Memory B cell (primary cell): ENCODE results near the gene GDF15.
"Not testable (repeated sequence)": the region's sequence is repeated elsewhere in the genome, so short reads cannot be mapped to it uniquely, and the experiment has no call there.

Source experiments
- ATAC-seq: fragments of 150-1000 bp; cut with Tn5 transposase; 2 replicates; pipeline ENCODE4 v1.10.0; 2021; ENCODE audit warnings: low read depth, mild to moderate bottlenecking, moderate library complexity
- DNase-seq, 2 donors: peaks; one replicate each; pipeline ENCODE4 v3.0.0; 2022; ENCODE audit warnings: low spot score in 2 of 2
- H3K27ac Mint-ChIP-seq: one replicate; pipeline ENCODE4 v1.8.0; 2022; ENCODE audit warnings: mild to moderate bottlenecking, moderate library complexity, mixed read lengths
- H3K27me3 Mint-ChIP-seq: one replicate; pipeline ENCODE4 v1.8.0; 2022; ENCODE audit warnings: mixed read lengths
- H3K36me3 Mint-ChIP-seq: one replicate; pipeline ENCODE4 v1.8.0; 2022; ENCODE audit warnings: mild to moderate bottlenecking, mixed read lengths
- H3K4me1 Mint-ChIP-seq: one replicate; pipeline ENCODE4 v1.8.0; 2022; ENCODE audit warnings: mixed read lengths
- H3K4me3 Mint-ChIP-seq: one replicate; pipeline ENCODE4 v1.8.0; 2022; ENCODE audit warnings: mild to moderate bottlenecking, moderate library complexity, mixed read lengths
- H3K9me3 Mint-ChIP-seq: one replicate; pipeline ENCODE4 v1.8.0; 2022; ENCODE audit warnings: mixed read lengths

Gene GDF15

DNA sequence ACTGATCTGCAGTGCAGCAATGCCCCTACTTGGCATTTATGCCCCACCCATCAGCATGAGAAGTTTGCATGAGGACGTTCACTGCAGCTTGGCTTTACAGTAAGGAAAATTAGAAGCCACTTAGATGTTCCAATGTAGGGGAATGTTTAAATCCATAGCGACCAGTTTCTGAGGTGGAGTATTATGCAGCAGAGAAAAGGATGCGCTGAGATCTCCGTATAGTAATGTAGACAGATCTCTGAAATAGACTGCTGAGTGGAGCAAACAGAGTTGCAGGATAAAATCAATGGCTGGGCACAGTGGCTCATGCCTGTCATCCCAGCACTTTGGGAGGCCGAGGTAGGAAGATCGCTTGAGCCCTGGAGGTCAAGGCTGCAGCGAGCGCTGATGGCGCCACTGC is 35.5 kb upstream of the GDF15 start:
- no peak for DNase-seq
- ATAC-seq, result no peak
- Mint-ChIP-seq H3K27me3 (no peaks in the 10 kb centered on the region), H3K36me3 (peaks cover 22% of the 10 kb centered on the region), H3K4me3 (no peak overlapping the region), H3K27ac (no peak overlapping the region), H3K4me1 (peaks cover 6% of the 10 kb centered on the region), H3K9me3 (no peaks in the 10 kb centered on the region)

DNA sequence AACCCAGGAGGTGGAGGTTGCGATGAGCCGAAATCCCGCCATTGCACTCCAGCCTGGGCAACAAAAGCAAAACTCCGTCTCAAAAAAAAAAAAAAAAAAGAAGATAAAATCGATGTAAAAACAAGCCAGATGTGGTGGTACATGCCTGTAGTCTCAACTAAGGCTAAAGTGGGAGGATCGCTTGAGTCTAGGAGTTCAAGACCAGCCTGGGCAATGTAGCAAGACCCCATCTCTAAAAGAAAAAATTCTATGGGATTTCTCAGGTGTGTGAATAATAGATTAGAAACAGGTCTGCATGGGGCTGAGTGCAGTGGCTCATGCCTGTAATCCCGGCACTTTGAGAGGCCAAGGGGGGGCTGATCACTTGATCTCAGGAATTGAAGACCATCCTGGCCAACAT is 34.4 kb upstream of the GDF15 start:
- no peak for ATAC-seq
- no peak for DNase-seq
- H3K36me3 Mint-ChIP-seq, result peaks cover 22% of the 10 kb centered on the region
- no peaks in the 10 kb centered on the region for H3K27me3 Mint-ChIP-seq
- peaks cover 3% of the 10 kb centered on the region for H3K4me1 Mint-ChIP-seq
- no peak overlapping the region for H3K4me3 Mint-ChIP-seq
- H3K9me3 Mint-ChIP-seq, result no peaks in the 10 kb centered on the region
- no peak overlapping the region for H3K27ac Mint-ChIP-seq

- ATAC-seq (no peak), DNase-seq (no peak)
- Mint-ChIP-seq H3K4me1 (no peaks in the 10 kb centered on the region), H3K9me3 (no peaks in the 10 kb centered on the region), H3K4me3 (no peak overlapping the region), H3K27me3 (no peaks in the 10 kb centered on the region), H3K36me3 (peaks cover 28% of the 10 kb centered on the region), H3K27ac (no peak overlapping the region)
These were observed 32.5 kb upstream of the GDF15 start for GRCh38 chr19:18353378-18354005.

- not testable (repeated sequence) for ATAC-seq
These were observed 31.2 kb upstream of the GDF15 start for GRCh38 chr19:18354743-18355142.

DNA sequence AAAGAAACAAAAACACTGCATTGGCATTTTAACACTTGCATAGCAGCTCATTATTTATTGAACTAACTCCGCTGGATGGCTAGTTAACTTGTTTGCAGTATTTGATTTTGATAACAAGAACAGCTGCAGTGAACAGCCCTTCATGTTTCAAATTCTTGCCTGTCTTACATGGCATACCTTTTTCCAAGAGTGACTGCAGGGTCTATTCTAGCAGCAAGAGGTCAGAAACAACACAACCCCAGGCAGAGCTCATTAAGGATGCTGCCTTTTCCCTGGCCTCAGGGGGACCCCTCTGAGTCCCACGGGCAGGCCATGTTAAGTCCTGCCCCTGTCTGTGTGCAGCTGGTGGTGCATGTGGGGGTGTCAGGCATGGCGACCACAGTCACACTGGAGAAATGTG is 28.9 kb upstream of the GDF15 start:
- no peaks in the 10 kb centered on the region for H3K4me1 Mint-ChIP-seq
- no peak for DNase-seq
- peaks cover 37% of the 10 kb centered on the region for H3K36me3 Mint-ChIP-seq
- H3K9me3 Mint-ChIP-seq, result no peaks in the 10 kb centered on the region
- no peak overlapping the region for H3K4me3 Mint-ChIP-seq
- H3K27ac Mint-ChIP-seq, result no peak overlapping the region
- no peaks in the 10 kb centered on the region for H3K27me3 Mint-ChIP-seq
- ATAC-seq, result no peak

More at GRCh38 chr19:18354743-18355142, 31.2 kb upstream of the GDF15 start:
- not testable (repeated sequence) for H3K27ac Mint-ChIP-seq, DNase-seq, H3K4me3 Mint-ChIP-seq, H3K27me3 Mint-ChIP-seq, H3K4me1 Mint-ChIP-seq, H3K9me3 Mint-ChIP-seq
- H3K36me3 Mint-ChIP-seq, result peaks cover 31% of the 10 kb centered on the region

DNA sequence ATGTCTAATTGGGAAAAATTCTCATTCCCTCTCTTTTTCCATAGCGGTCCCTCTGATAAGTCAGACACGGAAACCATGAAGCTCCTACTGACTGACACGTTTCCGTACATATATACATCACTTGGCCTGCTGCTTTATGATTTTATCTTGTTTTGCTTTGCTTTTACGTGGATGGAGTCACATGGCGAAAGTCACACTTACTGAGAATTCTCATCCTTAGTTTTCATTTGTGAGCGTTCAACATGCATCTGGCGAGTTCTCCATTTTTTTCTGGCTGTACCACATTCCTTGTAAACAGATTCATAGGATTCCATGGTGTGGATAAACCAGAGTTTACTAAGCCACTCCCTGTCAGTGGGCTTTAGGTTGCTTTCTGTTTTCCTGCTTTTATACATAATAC is 24.3 kb upstream of the GDF15 start:
- Mint-ChIP-seq H3K27me3 (no peaks in the 10 kb centered on the region), H3K9me3 (no peaks in the 10 kb centered on the region), H3K27ac (no peak overlapping the region), H3K4me1 (no peaks in the 10 kb centered on the region), H3K4me3 (no peak overlapping the region), H3K36me3 (peaks cover 42% of the 10 kb centered on the region)
- no peak for ATAC-seq
- DNase-seq, result no peak

DNA sequence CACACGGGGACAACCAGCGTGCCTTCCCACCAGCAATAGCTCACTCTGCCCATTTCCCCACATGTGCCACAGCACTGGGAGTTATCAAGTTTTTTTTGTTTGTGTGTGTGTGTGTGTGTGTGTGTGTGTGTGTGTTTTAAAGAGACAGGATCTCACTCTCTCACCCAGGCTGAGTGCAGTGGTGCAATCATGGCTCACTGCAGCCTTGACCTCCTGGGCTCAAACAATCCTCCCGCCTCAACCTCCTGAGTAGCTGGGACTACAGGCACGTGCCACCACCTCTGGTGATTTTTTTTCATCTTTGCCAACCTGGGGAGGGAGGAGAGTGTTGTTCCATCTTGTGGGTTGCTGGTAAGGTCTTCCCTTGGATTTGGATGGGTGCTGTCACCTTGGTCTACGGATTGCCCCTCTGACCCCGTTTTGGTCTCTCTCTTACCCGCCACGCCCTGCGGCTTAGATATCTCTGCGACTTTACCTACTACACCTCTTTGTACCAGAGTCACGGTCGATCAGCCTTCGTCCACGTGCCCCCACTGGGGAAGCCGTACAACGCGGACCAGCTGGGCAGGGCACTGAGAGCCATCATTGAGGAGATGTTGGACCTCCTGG is 22.9 kb upstream of the GDF15 start:
- no peaks in the 10 kb centered on the region for H3K4me1 Mint-ChIP-seq
- H3K4me3 Mint-ChIP-seq, result no peak overlapping the region
- H3K36me3 Mint-ChIP-seq, result peaks cover 36% of the 10 kb centered on the region
- no peak overlapping the region for H3K27ac Mint-ChIP-seq
- DNase-seq (no peak), ATAC-seq (no peak)
- H3K27me3 Mint-ChIP-seq, result no peaks in the 10 kb centered on the region
- H3K9me3 Mint-ChIP-seq, result no peaks in the 10 kb centered on the region

GRCh38 chr19:18363787-18364186 is 22.2 kb upstream of the GDF15 start:
- no peak overlapping the region for H3K27ac Mint-ChIP-seq
- no peaks in the 10 kb centered on the region for H3K4me1 Mint-ChIP-seq
- H3K36me3 Mint-ChIP-seq, result peaks cover 34% of the 10 kb centered on the region
- ATAC-seq (no peak), DNase-seq (no peak)
- no peaks in the 10 kb centered on the region for H3K27me3 Mint-ChIP-seq
- no peak overlapping the region for H3K4me3 Mint-ChIP-seq
- no peaks in the 10 kb centered on the region for H3K9me3 Mint-ChIP-seq

DNA sequence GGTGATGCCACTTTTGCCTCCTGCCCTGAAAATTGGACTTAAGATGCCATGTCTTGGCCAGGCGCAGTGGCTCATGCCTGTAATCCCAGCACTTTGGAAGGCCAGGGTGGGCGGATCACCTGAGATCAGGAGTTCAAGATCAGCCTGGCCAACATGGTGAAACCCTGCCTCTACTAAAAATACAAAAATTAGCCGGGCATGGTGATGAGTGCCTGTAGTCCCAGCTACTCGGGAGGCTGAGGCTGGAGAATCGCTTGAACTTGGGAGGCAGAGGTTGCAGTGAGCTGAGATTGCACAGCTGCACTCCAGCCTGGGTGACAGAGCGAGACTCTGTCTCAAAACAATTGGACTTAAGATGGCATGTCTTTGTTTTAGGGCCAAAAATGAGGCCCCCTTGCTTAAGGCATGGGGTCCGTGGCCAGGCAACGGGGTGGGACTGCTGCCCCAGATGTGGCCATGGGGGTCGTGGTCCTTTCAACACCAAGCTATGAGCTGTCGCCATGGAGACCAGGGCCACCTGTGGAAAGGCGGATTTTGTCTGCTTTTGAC is 21.6 kb upstream of the GDF15 start:
- H3K27me3 Mint-ChIP-seq, H3K27ac Mint-ChIP-seq, H3K4me1 Mint-ChIP-seq, DNase-seq, H3K4me3 Mint-ChIP-seq, H3K9me3 Mint-ChIP-seq, ATAC-seq: not testable (repeated sequence)
- peaks cover 31% of the 10 kb centered on the region for H3K36me3 Mint-ChIP-seq

DNA sequence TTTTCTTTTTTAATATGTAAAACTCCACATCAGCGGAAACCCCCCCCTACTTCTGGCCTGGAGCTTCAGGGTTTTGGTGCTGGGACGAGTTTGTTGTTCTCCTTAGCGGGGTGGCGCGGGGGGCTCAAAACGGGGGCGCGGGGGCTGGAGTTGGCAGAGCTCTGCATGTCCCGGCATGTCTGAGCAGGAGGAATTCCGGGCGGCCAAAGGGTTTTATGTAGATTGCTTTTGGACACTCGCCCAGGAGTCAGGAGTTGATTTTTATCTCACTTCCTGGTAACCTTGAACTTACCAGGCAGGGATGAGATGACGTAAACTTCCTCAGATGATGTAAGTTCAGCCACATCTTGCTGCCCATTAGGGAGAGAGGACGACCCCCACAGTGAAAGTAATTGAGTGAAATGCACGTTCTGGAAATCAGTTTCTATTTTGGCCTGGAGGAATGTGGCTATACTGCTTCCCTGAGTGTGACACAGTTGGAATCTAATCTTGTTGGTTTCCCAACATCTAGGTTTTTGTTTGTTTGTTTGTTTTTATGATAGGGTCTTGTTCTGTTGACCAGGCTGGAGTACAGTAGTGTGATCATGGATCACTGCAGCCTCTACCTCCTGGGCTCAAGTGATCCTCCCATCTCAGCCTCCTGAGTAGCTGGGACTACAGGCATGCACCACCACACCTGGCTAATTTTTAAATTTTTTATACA is 21.0 kb upstream of the GDF15 start:
- no peaks in the 10 kb centered on the region for H3K4me1 Mint-ChIP-seq
- peaks cover 27% of the 10 kb centered on the region for H3K36me3 Mint-ChIP-seq
- H3K27ac Mint-ChIP-seq, result no peak overlapping the region
- DNase-seq, result no peak
- no peak overlapping the region for H3K4me3 Mint-ChIP-seq
- H3K27me3 Mint-ChIP-seq, result no peaks in the 10 kb centered on the region
- ATAC-seq, result no peak
- no peaks in the 10 kb centered on the region for H3K9me3 Mint-ChIP-seq

- Mint-ChIP-seq H3K36me3 (peaks cover 27% of the 10 kb centered on the region), H3K27me3 (no peaks in the 10 kb centered on the region), H3K9me3 (no peaks in the 10 kb centered on the region), H3K27ac (no peak overlapping the region), H3K4me3 (no peak overlapping the region), H3K4me1 (no peaks in the 10 kb centered on the region)
- no peak for ATAC-seq
- DNase-seq, result no peak
These were observed 19.9 kb upstream of the GDF15 start for GRCh38 chr19:18366021-18366435.

DNA sequence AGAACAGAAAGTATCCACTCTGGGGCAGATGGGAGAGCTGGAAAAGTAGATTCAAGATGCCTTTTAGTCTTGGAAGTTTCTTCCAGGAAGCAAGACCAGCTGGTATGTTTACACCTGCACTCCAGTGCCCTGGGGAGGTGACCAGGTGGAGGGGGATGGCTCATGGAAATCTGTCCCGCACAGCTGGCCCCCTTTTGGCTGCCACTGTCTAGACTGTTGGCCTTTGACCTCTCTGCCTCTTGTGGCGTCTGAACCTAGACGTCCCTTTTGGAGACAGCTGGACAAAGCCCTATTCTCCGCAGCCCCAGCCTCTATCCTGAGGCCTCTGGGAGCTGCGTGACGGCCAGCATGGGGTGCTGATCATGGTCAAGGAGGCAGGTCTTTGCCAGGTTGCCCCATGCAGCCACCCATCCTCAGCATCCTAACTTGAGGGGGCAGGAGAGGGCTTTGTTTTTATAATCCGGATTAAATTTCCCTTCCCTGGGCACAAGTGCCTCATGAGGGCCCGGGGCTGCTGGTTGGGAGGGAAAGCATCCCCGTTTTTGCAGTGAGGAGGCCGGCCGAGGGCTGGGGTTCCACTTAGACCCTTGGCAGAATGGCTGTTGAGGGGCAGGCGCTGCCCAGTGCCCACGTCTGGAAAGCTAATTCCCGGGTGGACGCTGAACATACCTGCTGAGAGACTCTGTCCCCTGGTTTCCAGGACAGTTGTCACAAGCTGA is 17.3 kb upstream of the GDF15 start:
- H3K27me3 Mint-ChIP-seq, result no peaks in the 10 kb centered on the region
- no peak for ATAC-seq
- no peak overlapping the region for H3K4me3 Mint-ChIP-seq
- peaks cover 13% of the 10 kb centered on the region for H3K36me3 Mint-ChIP-seq
- H3K27ac Mint-ChIP-seq, result no peak overlapping the region
- no peaks in the 10 kb centered on the region for H3K9me3 Mint-ChIP-seq
- no peak for DNase-seq
- H3K4me1 Mint-ChIP-seq, result peaks cover 3% of the 10 kb centered on the region

DNA sequence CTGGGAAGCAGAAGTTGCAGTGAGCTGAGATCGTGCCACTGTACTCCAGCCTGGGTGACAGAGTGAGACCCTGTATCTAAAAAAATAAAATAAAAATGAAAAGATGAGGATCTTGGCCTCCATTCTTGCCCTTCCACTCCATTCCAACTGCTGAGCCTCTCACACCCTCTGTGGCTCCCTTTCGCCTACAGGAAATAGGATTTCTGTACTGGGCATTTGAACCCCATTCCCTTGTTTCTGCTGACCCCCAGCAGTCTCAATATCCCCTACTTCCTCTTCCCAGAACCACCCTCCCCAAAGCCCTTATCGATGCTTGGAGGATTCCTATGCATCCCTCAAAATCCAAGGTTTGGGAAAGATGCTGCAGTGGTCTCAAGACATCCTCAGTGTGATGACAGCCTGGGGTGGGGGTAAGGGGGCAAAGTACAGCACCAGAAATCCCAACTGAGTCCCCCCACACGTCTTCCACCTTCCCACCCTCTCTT is 12.5 kb upstream of the GDF15 start:
- ATAC-seq (no peak), DNase-seq (no peak)
- no peaks in the 10 kb centered on the region for H3K36me3 Mint-ChIP-seq
- H3K27me3 Mint-ChIP-seq, result peaks cover 2% of the 10 kb centered on the region
- peaks cover 9% of the 10 kb centered on the region for H3K4me1 Mint-ChIP-seq
- H3K27ac Mint-ChIP-seq, result no peak overlapping the region
- no peaks in the 10 kb centered on the region for H3K9me3 Mint-ChIP-seq
- H3K4me3 Mint-ChIP-seq, result no peak overlapping the region
